Thyroid gland (tissue), 4 donors: ENCODE results near the gene CHRNE.

Experiments
- CTCF ChIP-seq, 6 experiments: fragments of 200-600 bp in 3 of 6; fragments of 450-650 bp in 3 of 6; sonication (generic) in 3 of 6; IDR thresholded peaks; one replicate each; pipeline ENCODE4 v1.5.1; 2016 to 2019; ENCODE audit warnings: antibody characterized with exemption in 6 of 6, mild to moderate bottlenecking in 2 of 6, inconsistent platforms in 1 of 6, moderate library complexity in 1 of 6
- POLR2A ChIP-seq, 2 donors: fragments of 450-650 bp; IDR thresholded peaks; one replicate each; pipeline ENCODE4 v1.6.1; 2017; ENCODE audit warnings: antibody characterized with exemption in 2 of 2, mild to moderate bottlenecking in 2 of 2, moderate library complexity in 1 of 2

GRCh38 chr17:4938069-4938491 is 35.2 kb upstream of the CHRNE start:
- TF ChIP-seq POLR2A (IDR thresholded peaks at IDR 0.05) (no peak), CTCF (IDR thresholded peaks at IDR 0.05) (no peak)
